HG03066 (cell line): ENCODE data around the gene DPY30.

Experiments
- ATAC-seq: cut with Tn5 transposase; IDR thresholded peaks from one replicate; pipeline ENCODE4 v1.9.1; 2021; ENCODE audit warnings: low read depth; ENCODE audit not compliant: unreplicated experiment

Gene DPY30

GRCh38 chr2:31979018-31979417, 60.6 kb downstream of the DPY30 start:
- ATAC-seq, result no peak

- no peak for ATAC-seq
These were observed 61.2 kb downstream of the DPY30 start for GRCh38 chr2:31978436-31978835.
